Stomach (tissue), 9 donors: ENCODE measurements around the gene STIP1. TPM values are rescaled to one million over a fixed set of nuclear protein-coding genes. Genes with fewer than 3 reads are reported as not detected.
A peak's percentile ranks its signal among the peaks of the same experiment; 100 is the strongest.

Experiments
- DNase-seq, 2 donors: peaks; one replicate each; pipeline versions ENCODE4 v3.0.0 to v3.0.0-alpha.2; 2013 to 2019
- H3K27ac ChIP-seq, 5 donors: fragments of 200-600 bp in 4 of 5; sonication (generic) in 4 of 5; one replicate each; pipeline ENCODE4 v1.5.1; 2013 to 2019; ENCODE audit warnings: mild to moderate bottlenecking in 1 of 5, moderate library complexity in 1 of 5
- H3K27me3 ChIP-seq, 3 donors: fragments of 200-600 bp; sonication (generic); one replicate each; pipeline ENCODE4 v1.5.1; 2017 to 2019; ENCODE audit warnings: mixed run types in 1 of 3
- H3K36me3 ChIP-seq, 4 donors: fragments of 200-600 bp; sonication (generic); 1 replicate in 3 of 4; 2 replicates in 1 of 4; pipeline ENCODE4 v1.5.1; 2016 to 2019
- H3K4me1 ChIP-seq, 4 donors: fragments of 200-600 bp; sonication (generic); one replicate each; pipeline ENCODE4 v1.5.1; 2016 to 2019
- H3K4me3 ChIP-seq, 4 donors: fragments of 200-600 bp; sonication (generic) in 3 of 4; one replicate each; pipeline ENCODE4 v1.5.1; 2016 to 2019; ENCODE audit warnings: mild to moderate bottlenecking in 1 of 4
- H3K9me3 ChIP-seq, 4 donors: fragments of 200-600 bp; sonication (generic); one replicate each; pipeline ENCODE4 v1.5.1; 2016 to 2019
- CTCF ChIP-seq, 7 experiments: fragments of 450-650 bp in 4 of 7; fragments of 200-600 bp in 3 of 7; sonication (generic) in 3 of 7; IDR thresholded peaks; one replicate each; pipeline ENCODE4 v1.5.1; 2016 to 2019; ENCODE audit warnings: antibody characterized with exemption in 7 of 7, control low read depth in 2 of 7, mild to moderate bottlenecking in 1 of 7
- EP300 ChIP-seq: sonication (generic); formaldehyde crosslinking; IDR thresholded peaks from one replicate; pipeline ENCODE4 v1.6.1; 2017; ENCODE audit warnings: antibody characterized with exemption
- POLR2A ChIP-seq, 4 donors: fragments of 450-650 bp; IDR thresholded peaks; one replicate each; pipeline ENCODE4 v1.6.1; 2016; ENCODE audit warnings: antibody characterized with exemption in 4 of 4, control low read depth in 2 of 4, mild to moderate bottlenecking in 1 of 4, moderate library complexity in 1 of 4
- POLR2AphosphoS5 ChIP-seq, 3 donors: sonication (generic); formaldehyde crosslinking; IDR thresholded peaks; one replicate each; pipeline ENCODE4 v1.6.1; 2016; ENCODE audit warnings: antibody characterized with exemption in 3 of 3
- WGBS, 5 donors: extraction: QIAGEN DNeasy Blood & Tissue Kit in 3 of 5; methylation state at CpG; one replicate each; pipeline versions ENCODE4 v1.1.5 to v1.1.7; 2013 to 2018; 5-methylcytosine and 5-hydroxymethylcytosine counted together
- intact Hi-C: fragments of 100-400 bp; cut with DNase I; formaldehyde crosslinking; loops from one replicate; pipeline ENCODE4 v1.15.1; 2023; ENCODE audit warnings: low total_unique reads
- polyA plus RNA-seq, 3 donors: library from polyadenylated mRNA; stranded (reverse); fragments of 200-250 nt; gene quantifications; one replicate each; pipeline ENCODE4 v1.2.3, GENCODE V29; 2013
- total RNA-seq, 5 donors: library from RNA; depleted of rRNA; stranded (reverse); fragments of >200 nt; gene quantifications; one replicate each; pipeline versions ENCODE4 v1.1.0 to v1.2.3, GENCODE V29; 2014 to 2016
- donor health status: healthy with polysubstance abuse.
- donor health status: Bipolar disorder and iron deficiency.
- donor health status: healthy.

STIP1 gene
- total and polyA plus RNA-seq, 8 donors, result 27.4 to 259 (median 54.7) TPM

- TF ChIP-seq POLR2A (IDR thresholded peaks at IDR 0.05) (no peak), POLR2AphosphoS5 (IDR thresholded peaks at IDR 0.05) (peak in 2 of 3 donors; percentile 50 to 61), EP300 (no peak)
- no peaks in the 10 kb centered on the region for H3K27me3 ChIP-seq
- H3K9me3 ChIP-seq, result no peaks in the 10 kb centered on the region
- 0 to 2% (median 0%) methylated on average over 43 to 62 of the region's 62 CpGs for WGBS, 5 donors
- peak within 1 kb of the TSS; percentile 91 to 96 (median 94) for H3K27ac ChIP-seq
- H3K36me3 ChIP-seq, result no peaks in the 10 kb centered on the region
- peak within 1 kb of the TSS; percentile 66 to 73 (median 70) for H3K4me3 ChIP-seq
- intact Hi-C loops, result no loop called here
- H3K4me1 ChIP-seq, result peaks cover 55 to 80% (median 78%) of the 10 kb centered on the region in 4 donors
- DNase-seq, result peak; percentile 96 to 98
Measured at GRCh38 chr11:64230171-64230984, 44.4 kb downstream of the STIP1 start, which contains the start of gene DNAJC4. Gene DNAJC4, plus strand, starts transcription at chr11:64230548. Its CDS starts 307 bp downstream, at chr11:64230855.

GRCh38 chr11:64230985-64231365, 45.0 kb downstream of the STIP1 start:
- intact Hi-C loops, result no loop called here
- peaks cover 58 to 83% (median 80%) of the 10 kb centered on the region in 4 donors for H3K4me1 ChIP-seq
- H3K4me3 ChIP-seq, result peak overlapping the region; percentile 66 to 73 (median 70)
- peak overlapping the region; percentile 91 to 96 (median 94) for H3K27ac ChIP-seq
- no peaks in the 10 kb centered on the region for H3K36me3 ChIP-seq
- WGBS, 5 donors, result 4 to 11% (median 8%) methylated on average over 8 of the region's 8 CpGs
- no peak for DNase-seq
- no peaks in the 10 kb centered on the region for H3K9me3 ChIP-seq
- H3K27me3 ChIP-seq, result no peaks in the 10 kb centered on the region
- TF ChIP-seq POLR2AphosphoS5 (IDR thresholded peaks at IDR 0.05) (no peak), CTCF (IDR thresholded peaks at IDR 0.05) (no peak), POLR2A (IDR thresholded peaks at IDR 0.05) (no peak), EP300 (no peak)

- intact Hi-C loops, result no loop called here
- H3K9me3 ChIP-seq, result no peaks in the 10 kb centered on the region
- TF ChIP-seq CTCF (IDR thresholded peaks at IDR 0.05), result no peak
- peak overlapping the region in 3 of 5 donors; percentile 14 to 95 (median 94) for H3K27ac ChIP-seq
- 71 to 86% (median 81%) methylated on average over 7 of the region's 7 CpGs for WGBS, 5 donors
- peak overlapping the region in 1 of 4 donors; percentile 68 for H3K4me3 ChIP-seq
- H3K27me3 ChIP-seq, result no peaks in the 10 kb centered on the region
- peaks cover 60 to 88% (median 83%) of the 10 kb centered on the region in 4 donors for H3K4me1 ChIP-seq
- DNase-seq, result no peak
- peaks cover 0 to 1% (median 0%) of the 10 kb centered on the region in 4 donors for H3K36me3 ChIP-seq
Measured at GRCh38 chr11:64231546-64231945, 45.6 kb downstream of the STIP1 start.

GRCh38 chr11:64232182-64232966, 46.4 kb downstream of the STIP1 start:
- TF ChIP-seq EP300, result no peak
- TF ChIP-seq CTCF (IDR thresholded peaks at IDR 0.05), result no peak
- peak overlapping the region in 3 of 5 donors; percentile 26 to 95 (median 94) for H3K27ac ChIP-seq
- peak overlapping the region in 1 of 4 donors; percentile 9 for H3K4me3 ChIP-seq
- intact Hi-C loops, result no loop called here
- H3K4me1 ChIP-seq, result peaks cover 53 to 88% (median 83%) of the 10 kb centered on the region in 4 donors
- WGBS, 5 donors, result 68 to 83% (median 79%) methylated on average over 9 to 15 of the region's 15 CpGs
- peaks cover 0 to 9% (median 4%) of the 10 kb centered on the region in 4 donors for H3K36me3 ChIP-seq
- no peaks in the 10 kb centered on the region for H3K27me3 ChIP-seq
- DNase-seq, result no peak
- no peaks in the 10 kb centered on the region for H3K9me3 ChIP-seq
